GM23338 (cell line): ENCODE data around the gene BNIP1. TPM values are rescaled to one million over a fixed set of nuclear protein-coding genes. Genes with fewer than 3 reads are reported as not detected.

Source experiments
- ATAC-seq: fragments of 200-7000 bp; cut with Tn5 transposase; 3 replicates; pipeline ENCODE4 v1.9.1; 2020
- DNase-seq: peaks from one replicate; pipeline ENCODE4 v3.0.0-alpha.2; 2015; ENCODE audit warnings: low spot score
- H2AFZ ChIP-seq: fragments of 200-600 bp; sonication (generic); 2 replicates; pipeline ENCODE4 v1.8.0; 2016; ENCODE audit warnings: antibody characterized with exemption, mild to moderate bottlenecking, moderate library complexity
- H3F3A ChIP-seq: fragments of 200-600 bp; sonication (generic); replicated peaks from 2 replicates; pipeline ENCODE4 v1.8.0; 2017; ENCODE audit warnings: antibody characterized with exemption, mixed run types, low read depth
- H3K27ac ChIP-seq: fragments of 200-600 bp; sonication (generic); 2 replicates; pipeline ENCODE4 v1.6.1; 2016; ENCODE audit warnings: low read depth
- H3K27me3 ChIP-seq: fragments of 200-600 bp; sonication (generic); 2 replicates; pipeline ENCODE4 v1.8.0; 2016; ENCODE audit warnings: mild to moderate bottlenecking, mixed run types, moderate library complexity; ENCODE audit not compliant: insufficient read depth
- H3K36me3 ChIP-seq: fragments of 200-600 bp; sonication (generic); 2 replicates; pipeline ENCODE4 v1.8.0; 2016; ENCODE audit warnings: mild to moderate bottlenecking; ENCODE audit not compliant: insufficient read depth
- H3K4me1 ChIP-seq: fragments of 200-600 bp; sonication (generic); 2 replicates; pipeline ENCODE4 v1.8.0; 2016; ENCODE audit warnings: mild to moderate bottlenecking, moderate library complexity; ENCODE audit not compliant: insufficient read depth
- H3K4me2 ChIP-seq: fragments of 200-600 bp; sonication (generic); 2 replicates; pipeline ENCODE4 v1.7.1; 2017; ENCODE audit warnings: mixed run types
- H3K4me3 ChIP-seq: fragments of 200-600 bp; sonication (generic); 2 replicates; pipeline ENCODE4 v1.6.1; 2016; ENCODE audit warnings: mixed run types
- H3K79me2 ChIP-seq: fragments of 200-600 bp; sonication (generic); replicated peaks from 2 replicates; pipeline ENCODE4 v1.8.0; 2017; ENCODE audit warnings: mild to moderate bottlenecking; ENCODE audit not compliant: insufficient read depth
- H3K9me2 ChIP-seq: fragments of 200-600 bp; sonication (generic); 2 replicates; pipeline ENCODE4 v1.8.0; 2017; ENCODE audit not compliant: insufficient read depth
- H4K20me1 ChIP-seq: fragments of 200-600 bp; sonication (generic); replicated peaks from 2 replicates; pipeline ENCODE4 v1.8.0; 2017; ENCODE audit warnings: mild to moderate bottlenecking; ENCODE audit not compliant: insufficient read depth
- H3K27ac Mint-ChIP-seq: 2 replicates; pipeline ENCODE4 v1.8.0; 2020; ENCODE audit warnings: inconsistent platforms, mild to moderate bottlenecking, moderate library complexity, mixed read lengths
- H3K27me3 Mint-ChIP-seq: 3 replicates; pipeline ENCODE4 v1.8.0; 2022; ENCODE audit warnings: low read depth, mild to moderate bottlenecking, moderate library complexity, mixed read lengths, inconsistent platforms; ENCODE audit not compliant: insufficient read depth, poor library complexity
- H3K36me3 Mint-ChIP-seq: 3 replicates; pipeline ENCODE4 v1.8.0; 2021; ENCODE audit warnings: low read depth, mild to moderate bottlenecking, inconsistent platforms, moderate library complexity, mixed read lengths
- H3K4me1 Mint-ChIP-seq: 3 replicates; pipeline ENCODE4 v1.8.0; 2020; ENCODE audit warnings: mild to moderate bottlenecking, inconsistent platforms, mixed read lengths
- H3K4me3 Mint-ChIP-seq: 3 replicates; pipeline ENCODE4 v1.8.0; 2021; ENCODE audit warnings: moderate library complexity, mild to moderate bottlenecking, inconsistent platforms, mixed read lengths
- H3K9me3 Mint-ChIP-seq: 3 replicates; pipeline ENCODE4 v1.8.0; 2020; ENCODE audit warnings: moderate library complexity, mild to moderate bottlenecking, inconsistent platforms, mixed read lengths
- CREB1 ChIP-seq: fragments of 250-450 bp; sonication (Bioruptor Pico); IDR thresholded peaks from 2 replicates; pipeline ENCODE4 v1.5.0; 2020; ENCODE audit warnings: low read depth, mild to moderate bottlenecking, moderate library complexity
- EZH2 ChIP-seq: fragments of 200-600 bp; sonication (generic); IDR thresholded peaks from one replicate; pipeline ENCODE4 v1.8.0; 2017; ENCODE audit warnings: antibody characterized with exemption, mild to moderate bottlenecking, low read depth; ENCODE audit not compliant: unreplicated experiment
- EZH2phosphoT487 ChIP-seq: fragments of 200-600 bp; sonication (generic); IDR thresholded peaks from one replicate; pipeline ENCODE4 v1.8.1; 2018; ENCODE audit warnings: antibody characterized with exemption; ENCODE audit not compliant: unreplicated experiment
- JUNB ChIP-seq: IDR thresholded peaks from one replicate; pipeline ENCODE4 v1.6.1; 2016; ENCODE audit warnings: antibody characterized with exemption; ENCODE audit not compliant: unreplicated experiment
- POLR2AphosphoS5 ChIP-seq: IDR thresholded peaks from 2 replicates; pipeline ENCODE4 v1.6.1; 2016; ENCODE audit warnings: antibody characterized with exemption, low read depth
- STAT1 ChIP-seq: IDR thresholded peaks from one replicate; pipeline ENCODE4 v1.6.1; 2016; ENCODE audit warnings: antibody characterized with exemption; ENCODE audit not compliant: unreplicated experiment
- ZNF114 ChIP-seq: fragments of 250-450 bp; sonication (Bioruptor Pico); IDR thresholded peaks from 2 replicates; pipeline ENCODE4 v1.5.0; 2020; ENCODE audit warnings: mild to moderate bottlenecking, moderate library complexity
- long read RNA-seq: library from polyadenylated mRNA; unstranded; transcript quantifications from one replicate; pipeline ENCODE4 v2.0.0, GENCODE V29; 2020; ENCODE audit not compliant: unreplicated experiment
- polyA plus RNA-seq: library from polyadenylated mRNA; unstranded; fragments of >200 nt; fragmentation: Nextera tagmentation; extraction: Ambion mirVana; gene quantifications from 2 replicates; pipeline ENCODE4 v1.2.1, GENCODE V29; 2016
- total RNA-seq: library from RNA; depleted of rRNA; stranded (reverse); fragments of >200 nt; shearing (Covaris generic); gene quantifications from 2 replicates; pipeline ENCODE4 v1.2.3, GENCODE V29; 2014; rRNA removed
- TF ChIP-seq, protein P1 (sequence below), 2 experiments: fragments of 200-600 bp in 1 of 2; sonication (generic) in 1 of 2; conservative IDR thresholded peaks; 2 replicates each; pipeline versions ENCODE4 v1.5.1 to v1.6.1; 2016 to 2017; ENCODE audit warnings: antibody characterized with exemption in 2 of 2, low read depth in 2 of 2, mild to moderate bottlenecking in 2 of 2, moderate library complexity in 1 of 2
- TF ChIP-seq, protein P2 (sequence below): IDR thresholded peaks from one replicate; pipeline ENCODE4 v1.6.1; 2018; ENCODE audit warnings: antibody characterized with exemption; ENCODE audit not compliant: unreplicated experiment

Gene BNIP1, protein sequence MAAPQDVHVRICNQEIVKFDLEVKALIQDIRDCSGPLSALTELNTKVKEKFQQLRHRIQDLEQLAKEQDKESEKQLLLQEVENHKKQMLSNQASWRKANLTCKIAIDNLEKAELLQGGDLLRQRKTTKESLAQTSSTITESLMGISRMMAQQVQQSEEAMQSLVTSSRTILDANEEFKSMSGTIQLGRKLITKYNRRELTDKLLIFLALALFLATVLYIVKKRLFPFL
- 13.7 and 17.0 TPM in 2 replicates for total RNA-seq
- polyA plus RNA-seq = 9.5 and 12.1 TPM in 2 replicates
- long read RNA-seq, transcript BNIP1-202 (6 exons, 1,184 nt) = major isoform, 17 of 23 reads
- long read RNA-seq, partial matches to known transcripts = 0 of 23 reads
- long read RNA-seq, other reads (novel, unspliced or antisense) = 2 of 23 reads

DNA sequence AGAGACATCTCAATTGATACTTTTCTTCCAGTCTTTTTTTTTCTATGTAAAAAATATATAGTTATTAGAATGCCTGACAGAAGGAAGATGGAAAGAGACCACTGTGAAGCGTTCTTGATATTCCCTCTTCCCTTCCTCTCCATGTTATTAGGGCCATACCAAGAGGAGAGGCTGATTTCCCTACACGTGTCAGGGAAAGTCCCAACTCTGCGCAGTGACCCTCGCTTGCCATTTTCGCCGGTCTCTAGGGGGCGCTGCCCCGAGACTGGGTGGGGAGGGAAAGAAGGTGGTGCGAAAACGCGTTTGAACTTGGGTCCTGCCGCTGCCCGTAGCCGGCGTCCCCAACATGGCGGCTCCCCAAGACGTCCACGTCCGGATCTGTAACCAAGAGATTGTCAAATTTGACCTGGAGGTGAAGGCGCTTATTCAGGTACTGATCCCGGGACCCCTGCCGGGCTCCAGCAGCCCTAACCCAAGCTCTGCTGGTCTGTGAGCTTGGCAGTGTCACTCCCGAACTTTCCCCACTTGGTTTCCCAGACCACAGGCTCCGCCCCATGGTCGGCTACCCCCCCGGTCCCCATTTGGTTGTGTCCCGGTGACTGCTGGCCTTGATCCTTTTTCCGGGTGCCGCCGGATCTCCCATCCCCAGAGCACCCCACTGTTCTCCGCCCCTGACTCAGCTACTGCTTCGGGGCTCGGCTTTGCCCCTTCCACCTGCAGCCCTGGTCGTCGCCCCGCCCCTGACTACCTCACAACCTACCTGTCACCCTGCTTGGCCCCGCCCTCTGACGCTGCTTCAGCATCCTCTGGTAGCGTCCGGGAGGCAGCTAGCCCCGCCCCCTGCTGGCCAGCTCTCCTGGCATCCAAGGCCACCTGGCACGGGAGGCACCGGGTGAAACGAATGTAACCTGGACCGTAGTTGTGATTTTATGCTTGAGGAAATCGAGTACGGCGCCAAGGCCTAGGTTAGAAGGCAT, at the start of gene BNIP1:
BNIP1 (plus strand) TSS at position 332 of the 977 bp plus-strand sequence; CDS start at position 347, 15 bp downstream.
- TF ChIP-seq EZH2 (no peak), POLR2AphosphoS5 (peak; percentile 50), CREB1 (CRISPR knock-in tag) (peak; percentile 83), JUNB (no peak), EZH2phosphoT487 (no peak)
- TF ChIP-seq, protein P1, sequence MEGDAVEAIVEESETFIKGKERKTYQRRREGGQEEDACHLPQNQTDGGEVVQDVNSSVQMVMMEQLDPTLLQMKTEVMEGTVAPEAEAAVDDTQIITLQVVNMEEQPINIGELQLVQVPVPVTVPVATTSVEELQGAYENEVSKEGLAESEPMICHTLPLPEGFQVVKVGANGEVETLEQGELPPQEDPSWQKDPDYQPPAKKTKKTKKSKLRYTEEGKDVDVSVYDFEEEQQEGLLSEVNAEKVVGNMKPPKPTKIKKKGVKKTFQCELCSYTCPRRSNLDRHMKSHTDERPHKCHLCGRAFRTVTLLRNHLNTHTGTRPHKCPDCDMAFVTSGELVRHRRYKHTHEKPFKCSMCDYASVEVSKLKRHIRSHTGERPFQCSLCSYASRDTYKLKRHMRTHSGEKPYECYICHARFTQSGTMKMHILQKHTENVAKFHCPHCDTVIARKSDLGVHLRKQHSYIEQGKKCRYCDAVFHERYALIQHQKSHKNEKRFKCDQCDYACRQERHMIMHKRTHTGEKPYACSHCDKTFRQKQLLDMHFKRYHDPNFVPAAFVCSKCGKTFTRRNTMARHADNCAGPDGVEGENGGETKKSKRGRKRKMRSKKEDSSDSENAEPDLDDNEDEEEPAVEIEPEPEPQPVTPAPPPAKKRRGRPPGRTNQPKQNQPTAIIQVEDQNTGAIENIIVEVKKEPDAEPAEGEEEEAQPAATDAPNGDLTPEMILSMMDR (conservative IDR thresholded peaks at IDR 0.05; ENCODE audit: low read depth in 2 of 2) = peak; percentile 70 to 97
- Histone ChIP-seq H3K27ac (peak within 1 kb of the TSS; percentile 86), H3K4me1 (peaks cover 13% of the 10 kb centered on the region), H4K20me1 (no peaks in the 10 kb centered on the region), H2AFZ (peak within 1 kb of the TSS; percentile 100), H3K9me2 (no peaks in the 10 kb centered on the region), H3K27me3 (no peaks in the 10 kb centered on the region), H3K4me3 (peak within 1 kb of the TSS; percentile 94), H3F3A (no peaks in the 10 kb centered on the region), H3K36me3 (no peaks in the 10 kb centered on the region; the same call in 1 of the 2 replicates), H3K4me2 (peak within 1 kb of the TSS; percentile 99), H3K79me2 (peaks cover 6% of the 10 kb centered on the region)
- H3K9me3 Mint-ChIP-seq = no peaks in the 10 kb centered on the region; the same call in 2 of the 3 replicates
- H3K27me3 Mint-ChIP-seq = peaks cover 10% of the 10 kb centered on the region
- H3K4me1 Mint-ChIP-seq = peaks cover 15% of the 10 kb centered on the region
- DNase-seq (peak; percentile 100), ATAC-seq (peak; percentile 96)
- H3K36me3 Mint-ChIP-seq = peaks cover 17% of the 10 kb centered on the region
- peak within 1 kb of the TSS; percentile 99 for H3K4me3 Mint-ChIP-seq
- peak within 1 kb of the TSS; percentile 98 for H3K27ac Mint-ChIP-seq

DNA sequence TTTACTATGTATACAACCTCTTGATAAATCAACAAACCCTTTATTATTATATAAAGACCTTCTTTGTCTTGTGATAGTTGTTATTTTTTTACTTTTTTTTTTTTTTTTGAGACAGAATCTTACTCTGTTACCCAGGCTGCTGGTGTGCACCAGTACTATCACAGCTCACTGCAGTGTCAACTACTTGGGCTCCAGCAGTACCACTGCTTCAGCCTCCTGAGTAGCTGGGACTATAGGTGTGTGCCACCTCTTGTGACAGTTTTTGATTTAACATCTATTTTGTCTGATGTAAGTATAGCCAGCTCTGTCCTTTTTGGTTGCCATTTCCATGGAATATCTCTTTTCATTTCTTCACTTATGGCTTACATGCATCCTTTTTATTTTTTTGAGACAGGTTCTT, 45.5 kb upstream of the BNIP1 start:
- ATAC-seq = no peak
- TF ChIP-seq POLR2AphosphoS5 (no peak), STAT1 (no peak), ZNF114 (CRISPR knock-in tag) (no peak)
- TF ChIP-seq, protein P2, sequence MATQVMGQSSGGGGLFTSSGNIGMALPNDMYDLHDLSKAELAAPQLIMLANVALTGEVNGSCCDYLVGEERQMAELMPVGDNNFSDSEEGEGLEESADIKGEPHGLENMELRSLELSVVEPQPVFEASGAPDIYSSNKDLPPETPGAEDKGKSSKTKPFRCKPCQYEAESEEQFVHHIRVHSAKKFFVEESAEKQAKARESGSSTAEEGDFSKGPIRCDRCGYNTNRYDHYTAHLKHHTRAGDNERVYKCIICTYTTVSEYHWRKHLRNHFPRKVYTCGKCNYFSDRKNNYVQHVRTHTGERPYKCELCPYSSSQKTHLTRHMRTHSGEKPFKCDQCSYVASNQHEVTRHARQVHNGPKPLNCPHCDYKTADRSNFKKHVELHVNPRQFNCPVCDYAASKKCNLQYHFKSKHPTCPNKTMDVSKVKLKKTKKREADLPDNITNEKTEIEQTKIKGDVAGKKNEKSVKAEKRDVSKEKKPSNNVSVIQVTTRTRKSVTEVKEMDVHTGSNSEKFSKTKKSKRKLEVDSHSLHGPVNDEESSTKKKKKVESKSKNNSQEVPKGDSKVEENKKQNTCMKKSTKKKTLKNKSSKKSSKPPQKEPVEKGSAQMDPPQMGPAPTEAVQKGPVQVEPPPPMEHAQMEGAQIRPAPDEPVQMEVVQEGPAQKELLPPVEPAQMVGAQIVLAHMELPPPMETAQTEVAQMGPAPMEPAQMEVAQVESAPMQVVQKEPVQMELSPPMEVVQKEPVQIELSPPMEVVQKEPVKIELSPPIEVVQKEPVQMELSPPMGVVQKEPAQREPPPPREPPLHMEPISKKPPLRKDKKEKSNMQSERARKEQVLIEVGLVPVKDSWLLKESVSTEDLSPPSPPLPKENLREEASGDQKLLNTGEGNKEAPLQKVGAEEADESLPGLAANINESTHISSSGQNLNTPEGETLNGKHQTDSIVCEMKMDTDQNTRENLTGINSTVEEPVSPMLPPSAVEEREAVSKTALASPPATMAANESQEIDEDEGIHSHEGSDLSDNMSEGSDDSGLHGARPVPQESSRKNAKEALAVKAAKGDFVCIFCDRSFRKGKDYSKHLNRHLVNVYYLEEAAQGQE = no peak

More for the DNA sequence above, 45.5 kb upstream of the BNIP1 start:
- no peaks in the 10 kb centered on the region; the same call in 1 of the 2 replicates for H3K36me3 ChIP-seq
- Mint-ChIP-seq H3K36me3 (peaks cover 6% of the 10 kb centered on the region; the same call in 2 of the 3 replicates), H3K4me3 (no peak overlapping the region), H3K9me3 (peaks cover 18% of the 10 kb centered on the region), H3K4me1 (no peaks in the 10 kb centered on the region), H3K27me3 (peaks cover 3% of the 10 kb centered on the region), H3K27ac (no peak overlapping the region)
- H3K4me1 ChIP-seq = no peaks in the 10 kb centered on the region
- no peak overlapping the region for H2AFZ ChIP-seq
- H4K20me1 ChIP-seq = no peaks in the 10 kb centered on the region
- no peak overlapping the region for H3K27ac ChIP-seq
- no peaks in the 10 kb centered on the region for H3K27me3 ChIP-seq
- DNase-seq = no peak
- H3K9me2 ChIP-seq = no peaks in the 10 kb centered on the region
- no peaks in the 10 kb centered on the region for H3F3A ChIP-seq
- H3K79me2 ChIP-seq = no peaks in the 10 kb centered on the region
- H3K4me3 ChIP-seq = no peak overlapping the region
- H3K4me2 ChIP-seq = no peak overlapping the region
